SK-N-SH (cell line): ENCODE measurements around the gene TMIE.

ENCODE experiments used
- CHD2 ChIP-seq: fragments of 150-350 bp; IDR thresholded peaks from 2 replicates; pipeline ENCODE4 v1.6.1; 2018; ENCODE audit warnings: low read length; ENCODE audit not compliant: partially characterized antibody
- CTCF ChIP-seq: fragments of 200-600 bp; sonication (generic); IDR thresholded peaks from 2 replicates; pipeline ENCODE4 v1.6.1; 2017; ENCODE audit warnings: antibody characterized with exemption, mild to moderate bottlenecking, moderate library complexity
- ELF1 ChIP-seq: IDR thresholded peaks from 2 replicates; pipeline ENCODE4 v1.4.0; 2012
- EP300 ChIP-seq, 2 experiments: IDR thresholded peaks; 2 replicates each; pipeline versions ENCODE4 v1.4.0 to v1.6.1; 2012; ENCODE audit warnings: borderline replicate concordance in 1 of 2, low read depth in 1 of 2, low read length in 1 of 2
- EZH2phosphoT487 ChIP-seq: fragments of 200-600 bp; sonication (generic); IDR thresholded peaks from 2 replicates; pipeline ENCODE4 v1.6.1; 2017; ENCODE audit warnings: low read depth, mixed run types, mild to moderate bottlenecking, antibody characterized with exemption, moderate library complexity, borderline replicate concordance
- FOXM1 ChIP-seq: IDR thresholded peaks from 2 replicates; pipeline ENCODE4 v1.4.0; 2012; ENCODE audit warnings: low read depth, mild to moderate bottlenecking
- JUND ChIP-seq: IDR thresholded peaks from 2 replicates; pipeline ENCODE4 v1.4.0; 2012
- MEF2A ChIP-seq: IDR thresholded peaks from 2 replicates; pipeline ENCODE4 v1.4.0; 2012; ENCODE audit warnings: low read depth, borderline replicate concordance
- MXI1 ChIP-seq: IDR thresholded peaks from 2 replicates; pipeline ENCODE4 v1.6.1; 2012; ENCODE audit warnings: mild to moderate bottlenecking, low read depth, low read length, improper control_type of control experiment
- NFIC ChIP-seq: IDR thresholded peaks from 2 replicates; pipeline ENCODE4 v1.4.0; 2012; ENCODE audit warnings: borderline replicate concordance
- RCOR1 ChIP-seq: fragments of 150-350 bp; IDR thresholded peaks from 2 replicates; pipeline ENCODE4 v1.6.1; 2017; ENCODE audit warnings: antibody characterized with exemption, low read length
- TCF12 ChIP-seq: IDR thresholded peaks from 2 replicates; pipeline ENCODE4 v1.4.0; 2012
- TF ChIP-seq, protein P1 (sequence below): IDR thresholded peaks from 2 replicates; pipeline ENCODE4 v1.6.1; 2012; ENCODE audit warnings: mild to moderate bottlenecking, low read depth, low read length, moderate library complexity

- TF ChIP-seq NFIC (no peak), CTCF (no peak), JUND (no peak), RCOR1 (no peak), MXI1 (no peak), CHD2 (no peak), MEF2A (no peak), FOXM1 (no peak), ELF1 (no peak), EZH2phosphoT487 (no peak), EP300 (IDR thresholded peaks at IDR 0.05; ENCODE audit: borderline replicate concordance in 1 of 2, low read depth in 1 of 2, low read length in 1 of 2) (no peak), TCF12 (no peak)
- TF ChIP-seq, protein P1, sequence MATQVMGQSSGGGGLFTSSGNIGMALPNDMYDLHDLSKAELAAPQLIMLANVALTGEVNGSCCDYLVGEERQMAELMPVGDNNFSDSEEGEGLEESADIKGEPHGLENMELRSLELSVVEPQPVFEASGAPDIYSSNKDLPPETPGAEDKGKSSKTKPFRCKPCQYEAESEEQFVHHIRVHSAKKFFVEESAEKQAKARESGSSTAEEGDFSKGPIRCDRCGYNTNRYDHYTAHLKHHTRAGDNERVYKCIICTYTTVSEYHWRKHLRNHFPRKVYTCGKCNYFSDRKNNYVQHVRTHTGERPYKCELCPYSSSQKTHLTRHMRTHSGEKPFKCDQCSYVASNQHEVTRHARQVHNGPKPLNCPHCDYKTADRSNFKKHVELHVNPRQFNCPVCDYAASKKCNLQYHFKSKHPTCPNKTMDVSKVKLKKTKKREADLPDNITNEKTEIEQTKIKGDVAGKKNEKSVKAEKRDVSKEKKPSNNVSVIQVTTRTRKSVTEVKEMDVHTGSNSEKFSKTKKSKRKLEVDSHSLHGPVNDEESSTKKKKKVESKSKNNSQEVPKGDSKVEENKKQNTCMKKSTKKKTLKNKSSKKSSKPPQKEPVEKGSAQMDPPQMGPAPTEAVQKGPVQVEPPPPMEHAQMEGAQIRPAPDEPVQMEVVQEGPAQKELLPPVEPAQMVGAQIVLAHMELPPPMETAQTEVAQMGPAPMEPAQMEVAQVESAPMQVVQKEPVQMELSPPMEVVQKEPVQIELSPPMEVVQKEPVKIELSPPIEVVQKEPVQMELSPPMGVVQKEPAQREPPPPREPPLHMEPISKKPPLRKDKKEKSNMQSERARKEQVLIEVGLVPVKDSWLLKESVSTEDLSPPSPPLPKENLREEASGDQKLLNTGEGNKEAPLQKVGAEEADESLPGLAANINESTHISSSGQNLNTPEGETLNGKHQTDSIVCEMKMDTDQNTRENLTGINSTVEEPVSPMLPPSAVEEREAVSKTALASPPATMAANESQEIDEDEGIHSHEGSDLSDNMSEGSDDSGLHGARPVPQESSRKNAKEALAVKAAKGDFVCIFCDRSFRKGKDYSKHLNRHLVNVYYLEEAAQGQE: no peak
Measured at GRCh38 chr3:46670891-46671427, 30.2 kb upstream of the TMIE start.
